MM.1S (cell line): ENCODE results near the gene RPS14.

Experiments used
- EZH2 ChIP-seq: fragments of 300-600 bp; sonication (generic); optimal IDR thresholded peaks from 2 replicates; pipeline ENCODE3; 2017; ENCODE audit warnings: low read depth, mild to moderate bottlenecking, antibody characterized with exemption, low read length, mixed read lengths
- TF ChIP-seq, protein P1 (sequence below): fragments of 300-600 bp; sonication (generic); IDR thresholded peaks from 2 replicates; pipeline ENCODE4 v1.5.1; 2016; ENCODE audit warnings: antibody characterized with exemption, low read length, mixed read lengths

DNA sequence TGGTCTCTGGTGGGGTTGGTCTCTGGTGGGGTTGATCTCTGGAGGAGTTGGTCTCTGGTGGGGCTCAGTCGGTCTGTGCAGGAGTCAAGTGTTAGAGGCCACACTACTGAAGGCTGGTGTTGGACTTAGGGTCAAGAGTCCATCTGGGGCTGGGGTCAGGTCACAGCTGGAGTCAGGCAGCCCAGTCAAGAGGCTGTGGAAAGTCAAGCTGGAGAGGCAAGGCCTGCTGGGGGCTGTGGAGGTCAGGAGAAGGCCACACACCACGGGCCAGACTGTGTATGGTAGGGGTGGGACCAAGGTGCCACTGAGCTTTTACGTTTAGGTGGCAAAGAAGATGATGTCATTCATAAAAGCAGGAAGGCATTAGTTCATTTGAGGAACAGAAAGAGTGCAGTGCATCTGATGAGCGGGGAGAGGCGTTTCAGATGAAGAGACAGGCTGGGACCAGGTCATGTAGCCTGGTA, 20.1 kb downstream of the RPS14 start:
- TF ChIP-seq, protein P1, sequence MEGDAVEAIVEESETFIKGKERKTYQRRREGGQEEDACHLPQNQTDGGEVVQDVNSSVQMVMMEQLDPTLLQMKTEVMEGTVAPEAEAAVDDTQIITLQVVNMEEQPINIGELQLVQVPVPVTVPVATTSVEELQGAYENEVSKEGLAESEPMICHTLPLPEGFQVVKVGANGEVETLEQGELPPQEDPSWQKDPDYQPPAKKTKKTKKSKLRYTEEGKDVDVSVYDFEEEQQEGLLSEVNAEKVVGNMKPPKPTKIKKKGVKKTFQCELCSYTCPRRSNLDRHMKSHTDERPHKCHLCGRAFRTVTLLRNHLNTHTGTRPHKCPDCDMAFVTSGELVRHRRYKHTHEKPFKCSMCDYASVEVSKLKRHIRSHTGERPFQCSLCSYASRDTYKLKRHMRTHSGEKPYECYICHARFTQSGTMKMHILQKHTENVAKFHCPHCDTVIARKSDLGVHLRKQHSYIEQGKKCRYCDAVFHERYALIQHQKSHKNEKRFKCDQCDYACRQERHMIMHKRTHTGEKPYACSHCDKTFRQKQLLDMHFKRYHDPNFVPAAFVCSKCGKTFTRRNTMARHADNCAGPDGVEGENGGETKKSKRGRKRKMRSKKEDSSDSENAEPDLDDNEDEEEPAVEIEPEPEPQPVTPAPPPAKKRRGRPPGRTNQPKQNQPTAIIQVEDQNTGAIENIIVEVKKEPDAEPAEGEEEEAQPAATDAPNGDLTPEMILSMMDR: no peak
- TF ChIP-seq EZH2: no peak
